H1 (cell line): Measurements from ENCODE around the gene PRR3. TPM values are rescaled to one million over a fixed set of nuclear protein-coding genes. Genes with fewer than 3 reads are reported as not detected.
A peak's percentile ranks its signal among the peaks of the same experiment; 100 is the strongest.

Experiments
- CTCF ChIA-PET: fragments of 300-600 bp; sonication (Branson Sonifier 250); formaldehyde crosslinking; loops from one replicate; lab custom pipeline; 2021; ENCODE audit not compliant: partially characterized antibody; lab: Charles Lee
- POLR2A ChIA-PET: fragments of 300-600 bp; sonication (Branson Sonifier 250); formaldehyde crosslinking; loops from one replicate; lab custom pipeline; 2021; ENCODE audit warnings: inconsistent platforms; ENCODE audit not compliant: partially characterized antibody; lab: Charles Lee
- DNase-seq, 2 experiments: peaks; one replicate each; pipeline versions ENCODE4 v3.0.0 to v3.0.0-alpha.2; 2010 to 2022; ENCODE audit warnings: low spot score in 2 of 2, low read depth in 1 of 2, mixed read lengths in 1 of 2
- FAIRE-seq: peaks from 2 replicates; lab custom pipeline; 2011; peaks lifted over from hg19 to GRCh38; lab: Jason Lieb, UNC
- H2AFZ ChIP-seq: 2 replicates; pipeline ENCODE4 v1.8.1; 2012; ENCODE audit warnings: low read length, inconsistent platforms
- H2AK5ac ChIP-seq: 2 replicates; pipeline ENCODE4 v1.6.1; 2013; ENCODE audit warnings: low read depth, low read length
- H2BK120ac ChIP-seq: replicated peaks from 2 replicates; pipeline ENCODE3; 2013; ENCODE audit warnings: low read depth, low read length, inconsistent platforms
- H2BK12ac ChIP-seq: 2 replicates; pipeline ENCODE4 v1.6.1; 2013; ENCODE audit warnings: low read depth, low read length
- H2BK15ac ChIP-seq: 2 replicates; pipeline ENCODE4 v1.6.1; 2013; ENCODE audit warnings: low read length
- H2BK20ac ChIP-seq: 2 replicates; pipeline ENCODE4 v1.6.1; 2013; ENCODE audit warnings: low read length
- H2BK5ac ChIP-seq: 2 replicates; pipeline ENCODE4 v1.6.1; 2013; ENCODE audit warnings: low read depth, low read length
- H3K14ac ChIP-seq: 2 replicates; pipeline ENCODE4 v1.6.1; 2013; ENCODE audit warnings: inconsistent platforms; ENCODE audit not compliant: insufficient read length
- H3K18ac ChIP-seq: 2 replicates; pipeline ENCODE4 v1.6.1; 2013; ENCODE audit warnings: low read length; ENCODE audit errors: extremely low read depth
- H3K23ac ChIP-seq: 2 replicates; pipeline ENCODE4 v1.6.1; 2013; ENCODE audit warnings: inconsistent platforms; ENCODE audit not compliant: insufficient read length
- H3K23me2 ChIP-seq: 2 replicates; pipeline ENCODE4 v1.6.1; 2013; ENCODE audit warnings: low read depth, low read length
- H3K27ac ChIP-seq: 2 replicates; pipeline ENCODE4 v1.6.1; 2011; ENCODE audit warnings: low read depth, low read length, inconsistent platforms
- H3K27me3 ChIP-seq, 4 experiments: replicated peaks in 1 of 4; 1 replicate in 1 of 4; 2 replicates in 3 of 4; pipeline versions ENCODE4 v1.6.1 to v1.8.1; 2011 to 2013; ENCODE audit warnings: low read length in 3 of 4, mild to moderate bottlenecking in 3 of 4, inconsistent platforms in 2 of 4, mixed read lengths in 2 of 4, moderate library complexity in 1 of 4; ENCODE audit not compliant: control insufficient read depth in 3 of 4, insufficient read depth in 3 of 4; ENCODE audit errors: extremely low read depth in 1 of 4
- H3K36me3 ChIP-seq, 4 experiments: 2 replicates each; pipeline versions ENCODE4 v1.6.1 to v1.8.1; 2011 to 2013; ENCODE audit warnings: mild to moderate bottlenecking in 4 of 4, low read length in 3 of 4, moderate library complexity in 2 of 4, control low read depth in 1 of 4, inconsistent platforms in 1 of 4; ENCODE audit not compliant: insufficient read depth in 4 of 4, control insufficient read depth in 2 of 4
- H3K4ac ChIP-seq: replicated peaks from 2 replicates; pipeline ENCODE3; 2013; ENCODE audit warnings: low read length, low read depth, mixed read lengths, inconsistent platforms; ENCODE audit not compliant: insufficient read length
- H3K4me1 ChIP-seq, 4 experiments: replicated peaks in 1 of 4; 1 replicate in 1 of 4; 2 replicates in 3 of 4; pipeline versions ENCODE4 v1.6.1 to v1.8.1; 2011 to 2013; ENCODE audit warnings: low read length in 3 of 4, inconsistent platforms in 2 of 4, mixed read lengths in 1 of 4; ENCODE audit not compliant: insufficient read depth in 4 of 4, control insufficient read depth in 3 of 4
- H3K4me2 ChIP-seq, 2 experiments: 2 replicates each; pipeline versions ENCODE4 v1.6.1 to v1.8.1; 2011 to 2013; ENCODE audit warnings: low read depth in 2 of 2, low read length in 2 of 2, control low read depth in 1 of 2, inconsistent platforms in 1 of 2, mild to moderate bottlenecking in 1 of 2; ENCODE audit not compliant: insufficient read depth in 1 of 2
- H3K4me3 ChIP-seq, 4 experiments: fragments of 200-600, 300-600 bp in 1 of 4; sonication (generic), shearing (Covaris generic), sonication (Bioruptor Twin) in 1 of 4; 2 replicates each; pipeline versions ENCODE4 v1.5.1 to v1.8.1; 2011 to 2016; ENCODE audit warnings: low read length in 4 of 4, low read depth in 3 of 4, control low read depth in 2 of 4, inconsistent platforms in 2 of 4, mild to moderate bottlenecking in 2 of 4, mixed read lengths in 1 of 4, moderate library complexity in 1 of 4; ENCODE audit not compliant: insufficient read depth in 2 of 4; ENCODE audit errors: extremely low read depth in 1 of 4
- H3K56ac ChIP-seq: replicated peaks from 2 replicates; pipeline ENCODE3; 2013; ENCODE audit warnings: low read depth, mild to moderate bottlenecking, mixed read lengths, low read length, inconsistent platforms; ENCODE audit not compliant: insufficient read length
- H3K79me1 ChIP-seq: 2 replicates; pipeline ENCODE4 v1.6.1; 2013; ENCODE audit warnings: low read depth, low read length, control low read depth
- H3K79me2 ChIP-seq, 2 experiments: 2 replicates each; pipeline versions ENCODE4 v1.6.1 to v1.8.1; 2012 to 2013; ENCODE audit warnings: low read length in 2 of 2, mild to moderate bottlenecking in 2 of 2, inconsistent platforms in 1 of 2; ENCODE audit not compliant: insufficient read depth in 2 of 2, control insufficient read depth in 1 of 2
- H3K9ac ChIP-seq, 4 experiments: replicated peaks in 1 of 4; 1 replicate in 1 of 4; 2 replicates in 3 of 4; pipeline versions ENCODE4 v1.6.1 to v1.8.1; 2011 to 2013; ENCODE audit warnings: low read depth in 3 of 4, low read length in 3 of 4, control low read depth in 2 of 4, mild to moderate bottlenecking in 2 of 4, moderate library complexity in 2 of 4, inconsistent platforms in 1 of 4; ENCODE audit errors: extremely low read depth in 1 of 4
- H3K9me3 ChIP-seq, 2 experiments: 2 replicates each; pipeline versions ENCODE4 v1.6.1 to v1.8.1; 2012 to 2013; ENCODE audit warnings: mild to moderate bottlenecking in 2 of 2, moderate library complexity in 2 of 2, control low read depth in 1 of 2, inconsistent platforms in 1 of 2, low read depth in 1 of 2, low read length in 1 of 2, mixed read lengths in 1 of 2; ENCODE audit not compliant: insufficient read depth in 2 of 2
- H4K20me1 ChIP-seq, 2 experiments: replicated peaks in 1 of 2; 2 replicates each; pipeline versions ENCODE3 to v1.8.1; 2011 to 2013; ENCODE audit warnings: inconsistent platforms in 2 of 2, low read length in 2 of 2, mild to moderate bottlenecking in 1 of 2; ENCODE audit not compliant: insufficient read depth in 2 of 2, control insufficient read depth in 1 of 2
- H4K5ac ChIP-seq: 2 replicates; pipeline ENCODE4 v1.6.1; 2013; ENCODE audit warnings: low read length, low read depth, mixed read lengths, inconsistent platforms; ENCODE audit not compliant: insufficient read length
- H4K8ac ChIP-seq: 2 replicates; pipeline ENCODE4 v1.8.0; 2013; ENCODE audit warnings: mild to moderate bottlenecking, moderate library complexity, low read length, inconsistent platforms; ENCODE audit not compliant: insufficient read depth; ENCODE audit errors: extremely low read depth
- H4K91ac ChIP-seq: replicated peaks from 2 replicates; pipeline ENCODE3; 2013; ENCODE audit warnings: low read length, mixed read lengths, inconsistent platforms; ENCODE audit not compliant: insufficient read length
- CEBPB ChIP-seq: IDR thresholded peaks from 2 replicates; pipeline ENCODE4 v1.6.1; 2012; ENCODE audit warnings: low read depth, low read length
- CHD2 ChIP-seq: IDR thresholded peaks from 2 replicates; pipeline ENCODE4 v1.6.1; 2012; ENCODE audit warnings: low read length, improper control_type of control experiment
- HDAC6 ChIP-seq: IDR thresholded peaks from one replicate; pipeline ENCODE4 v1.7.1; 2012; ENCODE audit warnings: low read depth, mild to moderate bottlenecking, inconsistent platforms, low read length, moderate library complexity
- POLR2A ChIP-seq, 2 experiments: IDR thresholded peaks; 1 replicate in 1 of 2; 2 replicates in 1 of 2; pipeline ENCODE4 v1.6.1; 2011; ENCODE audit warnings: low read depth in 2 of 2, low read length in 2 of 2, mild to moderate bottlenecking in 2 of 2; ENCODE audit errors: control extremely low read depth in 1 of 2
- SAP30 ChIP-seq: fragments of 300-600 bp; sonication (generic); IDR thresholded peaks from 2 replicates; pipeline ENCODE4 v1.7.1; 2012; ENCODE audit warnings: low read length, moderate library complexity, mild to moderate bottlenecking, inconsistent platforms; ENCODE audit not compliant: insufficient read depth, insufficient replicate concordance
- SP1 ChIP-seq: IDR thresholded peaks from 2 replicates; pipeline ENCODE4 v1.6.1; 2011; ENCODE audit warnings: low read depth, low read length
- WGBS, 2 experiments: shearing (Covaris generic) in 1 of 2; methylation state at CpG; one replicate each; pipeline versions ENCODE4 v1.1.6 to v1.1.7; 2013 to 2015; ENCODE audit warnings: low lambda C conversion rate in 2 of 2, mixed read lengths in 2 of 2, inconsistent platforms in 1 of 2, low coverage in 1 of 2, missing lambda C conversion rate in 1 of 2; ENCODE audit not compliant: insufficient replicate concordance in 2 of 2, insufficient coverage in 1 of 2, insufficient read length in 1 of 2; ENCODE audit errors: extremely low coverage in 1 of 2, missing lambda C conversion rate in 1 of 2; 5-methylcytosine and 5-hydroxymethylcytosine counted together
- polyA plus RNA-seq, 7 experiments: library from polyadenylated mRNA; depleted of rRNA in 3 of 7; stranded (reverse) in 5 of 7; unstranded in 2 of 7; fragments of >200 nt in 5 of 7; fragments of 200-250 nt in 2 of 7; gene quantifications; 1 replicate in 5 of 7; 2 replicates in 1 of 7; 4 replicates in 1 of 7; pipeline versions ENCODE4 v1.2.1 to v1.2.3, GENCODE V29; 2011 to 2013; ENCODE audit warnings: missing spikeins in 2 of 7, mixed read lengths in 2 of 7
- total RNA-seq: library from RNA; stranded (reverse); fragmentation: NEBNext Ultra II Directional; extraction: Animal tissue kit (Norgen Biotek cat#: 25700); gene quantifications from 2 replicates; pipeline ENCODE4 v1.2.1, GENCODE V29; 2021

PRR3 gene
- total and polyA plus RNA-seq, 2 of the 8 experiments (the other 6 are each of a cell fraction or from before 2014, with no cell fraction given), result 10.5 to 24.2 TPM

DNA sequence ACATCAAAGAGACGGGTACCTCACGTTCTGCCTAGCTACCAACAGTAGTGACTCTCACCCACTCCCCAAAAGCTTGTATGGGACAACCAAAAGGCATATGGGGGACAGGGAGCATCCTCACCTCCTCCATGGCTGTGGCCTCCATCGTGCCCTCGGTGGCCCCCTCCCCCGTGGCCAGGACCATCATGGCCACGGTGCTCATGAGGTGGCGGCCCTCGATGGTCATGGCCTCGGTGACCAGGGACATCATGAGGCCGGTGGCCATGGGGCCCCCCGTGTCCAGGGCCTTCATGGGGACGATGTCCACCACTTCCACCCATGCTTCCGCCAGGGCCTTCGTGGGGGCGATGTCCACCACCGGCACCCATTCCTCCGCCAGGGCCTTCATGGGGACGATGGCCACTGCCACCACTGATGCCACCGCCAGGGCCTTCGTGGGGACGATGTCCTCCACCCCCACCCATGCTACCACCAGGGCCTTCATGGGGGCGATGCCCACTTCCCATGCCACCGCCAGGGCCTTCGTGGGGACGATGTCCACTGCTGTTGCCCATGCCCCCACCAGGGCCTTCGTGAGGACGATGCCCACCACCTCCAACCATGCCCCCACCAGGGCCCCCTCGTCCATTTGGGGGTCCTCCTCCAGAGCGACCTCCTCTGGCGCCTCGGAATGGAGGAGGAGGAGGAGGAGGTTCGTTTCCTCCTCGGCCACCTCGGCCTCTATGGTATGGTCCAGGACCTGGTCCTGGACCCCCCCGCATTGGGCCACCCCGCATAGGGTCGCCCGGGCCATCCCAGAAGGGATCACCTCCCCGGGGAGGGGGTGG is 44.9 kb downstream of the PRR3 start:
- Histone ChIP-seq H3K56ac (no peak overlapping the region), H2AFZ (no peak overlapping the region), H3K27me3 (no peaks in the 10 kb centered on the region), H2BK120ac (no peak overlapping the region), H3K27ac (no peak overlapping the region), H3K4me3 (no peak overlapping the region), H3K18ac (no peak overlapping the region), H3K4ac (no peak overlapping the region), H3K4me1 (no peaks in the 10 kb centered on the region), H4K91ac (no peak overlapping the region), H2BK15ac (no peak overlapping the region), H3K14ac (no peak overlapping the region), H3K23me2 (no peaks in the 10 kb centered on the region; the same call in 1 of the 2 replicates), H3K36me3 (peaks cover 54 to 68% (median 63%) of the 10 kb centered on the region in 4 experiments), H3K23ac (no peak overlapping the region), H3K4me2 (no peak overlapping the region), H3K79me1 (no peaks in the 10 kb centered on the region; the same call in none of the 2 replicates), H4K20me1 (peaks cover 11 to 38% of the 10 kb centered on the region in 2 experiments), H3K9ac (no peak overlapping the region), H2BK20ac (no peak overlapping the region), H3K79me2 (no peaks in the 10 kb centered on the region), H4K8ac (no peak overlapping the region; the same call in 1 of the 2 replicates), H4K5ac (no peak overlapping the region), H2BK5ac (no peak overlapping the region), H3K9me3 (no peaks in the 10 kb centered on the region), H2BK12ac (no peak overlapping the region), H2AK5ac (no peak overlapping the region)
- ChIA-PET POLR2A (interaction anchor here (1.0 to 21.6 kb wide), 15 partner anchors 8 to 112 kb away, joined by 3 to 712 read pairs (median 7); partner anchors contain the start of genes C6orf136, DHX16, GNL1 and MRPS18B), CTCF (interaction anchor here (0.9 to 5.7 kb wide), 5 partner anchors 9 to 119 kb away, joined by 3 to 35 read pairs (median 3); no protein-coding TSS in a partner anchor)
- TF ChIP-seq CHD2 (no peak), POLR2A (IDR thresholded peaks at IDR 0.05; ENCODE audit: control extremely low read depth in 1 of 2, low read depth in 2 of 2, low read length in 2 of 2) (peak in 1 of 2 experiments; percentile 63; a peak in 1 of 3 replicates), CEBPB (no peak), SP1 (no peak), HDAC6 (no peak), SAP30 (no peak)
- FAIRE-seq, result no peak
- WGBS, 2 experiments, result 92% methylated on average over 28 of the region's 39 CpGs; no CpG with 5 or more reads in 1 of the 2 experiments
- no peak for DNase-seq
